Neural cell (in vitro differentiated cells): Measurements from ENCODE around the gene ANKFN1. TPM values are rescaled to one million over a fixed set of nuclear protein-coding genes. Genes with fewer than 3 reads are reported as not detected.

ENCODE experiments used
- H2AFZ ChIP-seq: fragments of 200-600, 300-800 bp; sonication (generic), shearing (Covaris generic); 2 replicates; pipeline ENCODE4 v1.6.0; 2014; ENCODE audit warnings: low read depth, mild to moderate bottlenecking, antibody characterized with exemption, low read length, moderate library complexity
- H3F3A ChIP-seq: fragments of 200-600 bp; shearing (Covaris generic); 2 replicates; pipeline ENCODE4 v1.6.1; 2016; ENCODE audit warnings: mild to moderate bottlenecking, moderate library complexity, mixed read lengths, antibody characterized with exemption, low read length; ENCODE audit not compliant: insufficient read depth, poor library complexity, severe bottlenecking
- H3K27ac ChIP-seq: fragments of 200-600, 300-800 bp; sonication (generic), shearing (Covaris generic); 2 replicates; pipeline ENCODE4 v1.5.1; 2014; ENCODE audit warnings: mild to moderate bottlenecking, low read length, moderate library complexity
- H3K27me3 ChIP-seq: fragments of 300-800, 200-600 bp; sonication (generic), shearing (Covaris generic); 2 replicates; pipeline ENCODE4 v1.6.0; 2014; ENCODE audit warnings: mild to moderate bottlenecking, low read depth, low read length, moderate library complexity; ENCODE audit not compliant: insufficient read depth
- H3K36me3 ChIP-seq: fragments of 300-800, 200-600 bp; sonication (generic), shearing (Covaris generic); 2 replicates; pipeline ENCODE4 v1.5.1; 2014; ENCODE audit warnings: mild to moderate bottlenecking, antibody characterized with exemption, low read length, moderate library complexity; ENCODE audit not compliant: insufficient read depth
- H3K4me2 ChIP-seq: fragments of 300-800, 200-600 bp; sonication (generic), shearing (Covaris generic); 2 replicates; pipeline ENCODE4 v1.6.0; 2014; ENCODE audit warnings: mild to moderate bottlenecking, low read length
- H3K4me3 ChIP-seq: fragments of 300-800, 200-600 bp; sonication (generic), shearing (Covaris generic); 2 replicates; pipeline ENCODE4 v1.5.1; 2014; ENCODE audit warnings: mild to moderate bottlenecking, low read length, moderate library complexity
- H3K79me2 ChIP-seq: fragments of 200-600 bp; shearing (Covaris generic); replicated peaks from 2 replicates; pipeline ENCODE4 v1.6.0; 2014; ENCODE audit warnings: mild to moderate bottlenecking, low read length, moderate library complexity; ENCODE audit not compliant: insufficient read depth
- H3K9ac ChIP-seq: fragments of 300-800, 200-600 bp; sonication (generic), shearing (Covaris generic); 2 replicates; pipeline ENCODE4 v1.6.1; 2016; ENCODE audit warnings: mild to moderate bottlenecking, low read length, mixed read lengths
- H3K9me2 ChIP-seq: fragments of 200-600 bp; shearing (Covaris generic); 2 replicates; pipeline ENCODE4 v1.6.1; 2016; ENCODE audit warnings: mild to moderate bottlenecking, low read length, mixed read lengths; ENCODE audit not compliant: insufficient read depth
- H3K9me3 ChIP-seq: fragments of 200-600, 300-800 bp; sonication (generic), shearing (Covaris generic); 2 replicates; pipeline ENCODE4 v1.6.1; 2016; ENCODE audit warnings: mild to moderate bottlenecking, mixed run types, low read length, moderate library complexity, mixed read lengths
- H4K20me1 ChIP-seq: fragments of 200-600 bp; shearing (Covaris generic); 2 replicates; pipeline ENCODE4 v1.6.1; 2016; ENCODE audit warnings: mild to moderate bottlenecking, mixed run types; ENCODE audit not compliant: insufficient read depth
- CTCF ChIP-seq: fragments of 450-650 bp; IDR thresholded peaks from 2 replicates; pipeline ENCODE4 v1.5.1; 2014; ENCODE audit warnings: antibody characterized with exemption, mild to moderate bottlenecking, moderate library complexity; ENCODE audit not compliant: poor library complexity, severe bottlenecking
- EP300 ChIP-seq: fragments of 450-650 bp; conservative IDR thresholded peaks from 2 replicates; pipeline ENCODE4 v1.6.1; 2014; ENCODE audit warnings: antibody characterized with exemption, mild to moderate bottlenecking, moderate library complexity; ENCODE audit not compliant: poor library complexity, severe bottlenecking
- EZH2 ChIP-seq: fragments of 200-600, 300-800 bp; shearing (Covaris generic), sonication (generic); IDR thresholded peaks from 2 replicates; pipeline ENCODE4 v1.6.1; 2014; ENCODE audit warnings: antibody characterized with exemption, low read length, borderline replicate concordance, mild to moderate bottlenecking; ENCODE audit not compliant: insufficient read depth, poor library complexity, severe bottlenecking
- MXI1 ChIP-seq: fragments of 450-650 bp; conservative IDR thresholded peaks from 2 replicates; pipeline ENCODE4 v1.6.1; 2014; ENCODE audit warnings: antibody characterized with exemption, mild to moderate bottlenecking; ENCODE audit not compliant: poor library complexity, severe bottlenecking
- POLR2AphosphoS5 ChIP-seq: IDR thresholded peaks from 2 replicates; pipeline ENCODE4 v1.6.1; 2012
- RAD21 ChIP-seq: fragments of 450-650 bp; conservative IDR thresholded peaks from 2 replicates; pipeline ENCODE4 v1.6.1; 2014; ENCODE audit warnings: antibody characterized with exemption, mild to moderate bottlenecking, moderate library complexity
- REST ChIP-seq: IDR thresholded peaks from 2 replicates; pipeline ENCODE4 v1.6.1; 2012; ENCODE audit warnings: borderline replicate concordance
- SMC3 ChIP-seq: fragments of 450-650 bp; conservative IDR thresholded peaks from 2 replicates; pipeline ENCODE4 v1.6.1; 2014; ENCODE audit warnings: antibody characterized with exemption, mild to moderate bottlenecking, moderate library complexity; ENCODE audit not compliant: poor library complexity
- TAF1 ChIP-seq: IDR thresholded peaks from 2 replicates; pipeline ENCODE4 v1.6.1; 2012; ENCODE audit warnings: low read depth
- polyA plus RNA-seq: library from polyadenylated mRNA; depleted of rRNA; stranded (reverse); fragments of >200 nt; gene quantifications from 2 replicates; pipeline ENCODE4 v1.2.3, GENCODE V29; 2014

ANKFN1 gene
- polyA plus RNA-seq, 1 donor from 2014 or later: 0.14 TPM

- H3K9ac ChIP-seq: no peak overlapping the region
Measured at GRCh38 chr17:56457501-56457900, 304.2 kb downstream of the ANKFN1 start.

GRCh38 chr17:56465886-56466285, 312.6 kb downstream of the ANKFN1 start:
- Histone ChIP-seq H4K20me1 (no peaks in the 10 kb centered on the region), H3K27me3 (no peaks in the 10 kb centered on the region), H3K4me2 (no peak overlapping the region), H3K9ac (no peak overlapping the region), H3K79me2 (no peaks in the 10 kb centered on the region), H2AFZ (no peak overlapping the region), H3K4me3 (no peak overlapping the region), H3K36me3 (no peaks in the 10 kb centered on the region), H3K9me3 (no peaks in the 10 kb centered on the region), H3K27ac (no peak overlapping the region), H3F3A (no peaks in the 10 kb centered on the region), H3K9me2 (no peaks in the 10 kb centered on the region)
- no peak for TF ChIP-seq REST
- no peak for TF ChIP-seq EZH2
- no peak for TF ChIP-seq CTCF
- no peak for TF ChIP-seq MXI1
- TF ChIP-seq EP300: no peak
- TF ChIP-seq POLR2AphosphoS5: no peak

More at GRCh38 chr17:56457501-56457900, 304.2 kb downstream of the ANKFN1 start:
- Histone ChIP-seq H3K4me2 (no peak overlapping the region), H3K79me2 (no peaks in the 10 kb centered on the region), H3K9me3 (no peaks in the 10 kb centered on the region), H4K20me1 (no peaks in the 10 kb centered on the region), H2AFZ (no peak overlapping the region), H3K27ac (no peak overlapping the region), H3K27me3 (no peaks in the 10 kb centered on the region), H3F3A (no peaks in the 10 kb centered on the region), H3K9me2 (no peaks in the 10 kb centered on the region), H3K36me3 (no peaks in the 10 kb centered on the region), H3K4me3 (no peak overlapping the region)
- TF ChIP-seq TAF1 (no peak), CTCF (no peak), POLR2AphosphoS5 (no peak), EP300 (no peak), EZH2 (no peak), RAD21 (no peak), MXI1 (no peak), REST (no peak), SMC3 (no peak)
